ENCODE measurements around the gene ASH1L. TPM values are rescaled to one million over a fixed set of nuclear protein-coding genes. Genes with fewer than 3 reads are reported as not detected.

Gene ASH1L
- total RNA-seq, 6 experiments from 2014 or later = 25.7 to 32.5 (median 26.7) TPM

DNA sequence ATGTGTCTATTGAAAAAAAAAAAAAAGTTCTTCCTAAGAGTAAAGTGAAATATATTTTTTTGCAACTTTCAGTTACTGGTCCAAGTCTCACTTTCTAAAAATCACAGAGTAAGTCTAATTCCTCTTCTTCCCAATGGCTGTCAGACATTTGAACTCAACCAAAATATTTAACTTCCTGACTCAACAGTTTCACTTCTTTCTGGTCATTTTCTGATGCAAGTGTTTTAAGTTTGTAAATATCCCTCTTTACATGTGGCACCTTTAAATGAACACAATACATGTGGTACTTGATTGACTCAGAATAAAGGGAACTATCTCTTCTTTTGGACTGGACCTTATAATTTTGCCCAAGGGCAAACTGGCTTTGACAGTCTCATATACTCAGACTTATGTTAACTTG is 76.7 kb downstream of the ASH1L start:
- H3K27ac Mint-ChIP-seq = no peak overlapping the region
- TF ChIP-seq, protein P1, sequence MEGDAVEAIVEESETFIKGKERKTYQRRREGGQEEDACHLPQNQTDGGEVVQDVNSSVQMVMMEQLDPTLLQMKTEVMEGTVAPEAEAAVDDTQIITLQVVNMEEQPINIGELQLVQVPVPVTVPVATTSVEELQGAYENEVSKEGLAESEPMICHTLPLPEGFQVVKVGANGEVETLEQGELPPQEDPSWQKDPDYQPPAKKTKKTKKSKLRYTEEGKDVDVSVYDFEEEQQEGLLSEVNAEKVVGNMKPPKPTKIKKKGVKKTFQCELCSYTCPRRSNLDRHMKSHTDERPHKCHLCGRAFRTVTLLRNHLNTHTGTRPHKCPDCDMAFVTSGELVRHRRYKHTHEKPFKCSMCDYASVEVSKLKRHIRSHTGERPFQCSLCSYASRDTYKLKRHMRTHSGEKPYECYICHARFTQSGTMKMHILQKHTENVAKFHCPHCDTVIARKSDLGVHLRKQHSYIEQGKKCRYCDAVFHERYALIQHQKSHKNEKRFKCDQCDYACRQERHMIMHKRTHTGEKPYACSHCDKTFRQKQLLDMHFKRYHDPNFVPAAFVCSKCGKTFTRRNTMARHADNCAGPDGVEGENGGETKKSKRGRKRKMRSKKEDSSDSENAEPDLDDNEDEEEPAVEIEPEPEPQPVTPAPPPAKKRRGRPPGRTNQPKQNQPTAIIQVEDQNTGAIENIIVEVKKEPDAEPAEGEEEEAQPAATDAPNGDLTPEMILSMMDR (IDR thresholded peaks at IDR 0.05) = no peak
- H3K4me1 Mint-ChIP-seq (ENCODE audit: low read depth) = peaks cover 6% of the 10 kb centered on the region
- H3K9me3 Mint-ChIP-seq = no peaks in the 10 kb centered on the region
- peaks cover 14% of the 10 kb centered on the region for H3K36me3 Mint-ChIP-seq (ENCODE audit: low read depth)
- peaks cover 2% of the 10 kb centered on the region for H3K27me3 Mint-ChIP-seq (ENCODE audit: insufficient read depth)
- no peak overlapping the region for H3K4me3 Mint-ChIP-seq
- DNase-seq = no peak

DNA sequence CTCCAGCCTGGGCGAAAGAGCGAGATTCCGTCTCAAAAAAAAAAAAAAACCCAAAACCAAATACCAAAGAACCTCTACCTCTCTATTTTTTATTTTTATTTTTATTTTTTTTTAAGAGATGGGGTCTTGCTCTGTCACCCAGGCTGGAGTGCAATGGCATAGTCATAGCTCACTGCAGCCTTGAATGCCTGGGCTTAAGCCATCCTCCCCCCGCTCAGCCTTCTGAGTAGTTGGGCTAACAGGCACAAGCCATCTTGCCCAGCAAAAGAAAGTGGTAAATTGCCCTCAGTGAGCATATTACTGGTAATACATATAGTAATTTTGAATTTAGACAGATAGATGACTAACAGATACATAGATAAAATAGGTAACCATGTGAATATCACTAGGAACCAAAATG is 77.4 kb downstream of the ASH1L start:
- peaks cover 2% of the 10 kb centered on the region for H3K27me3 Mint-ChIP-seq (ENCODE audit: insufficient read depth)
- TF ChIP-seq, protein P1 (IDR thresholded peaks at IDR 0.05) = no peak
- H3K36me3 Mint-ChIP-seq (ENCODE audit: low read depth) = peaks cover 21% of the 10 kb centered on the region
- no peak overlapping the region for H3K4me3 Mint-ChIP-seq
- no peak overlapping the region for H3K27ac Mint-ChIP-seq
- no peaks in the 10 kb centered on the region for H3K9me3 Mint-ChIP-seq
- peaks cover 9% of the 10 kb centered on the region for H3K4me1 Mint-ChIP-seq (ENCODE audit: low read depth)
- DNase-seq = no peak

DNA sequence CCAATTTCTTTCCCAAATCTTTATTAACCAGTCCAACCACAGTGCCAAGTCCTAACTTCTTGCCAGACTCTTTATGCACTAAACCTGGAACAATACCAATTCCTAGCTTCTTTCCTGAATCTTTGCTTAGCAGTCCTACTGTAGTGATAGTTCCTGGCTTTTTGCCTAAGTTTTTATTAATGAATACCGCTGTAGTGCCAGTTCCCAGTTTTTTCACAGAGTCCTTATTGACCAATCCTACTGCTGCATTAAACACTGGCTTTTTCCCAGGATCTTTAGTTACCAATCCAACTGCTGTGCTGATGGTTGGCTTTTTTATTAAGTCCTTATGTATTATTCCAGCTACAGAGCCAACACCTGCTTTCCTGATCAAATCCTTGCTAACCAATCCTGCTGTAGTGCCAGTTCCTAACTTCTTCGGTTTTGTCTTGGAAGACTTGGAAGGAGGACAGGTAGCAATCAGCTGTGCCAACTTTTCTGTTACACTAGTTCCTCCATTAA is 80.8 kb downstream of the ASH1L start:
- no peak overlapping the region for H3K27ac Mint-ChIP-seq
- DNase-seq = no peak

DNA sequence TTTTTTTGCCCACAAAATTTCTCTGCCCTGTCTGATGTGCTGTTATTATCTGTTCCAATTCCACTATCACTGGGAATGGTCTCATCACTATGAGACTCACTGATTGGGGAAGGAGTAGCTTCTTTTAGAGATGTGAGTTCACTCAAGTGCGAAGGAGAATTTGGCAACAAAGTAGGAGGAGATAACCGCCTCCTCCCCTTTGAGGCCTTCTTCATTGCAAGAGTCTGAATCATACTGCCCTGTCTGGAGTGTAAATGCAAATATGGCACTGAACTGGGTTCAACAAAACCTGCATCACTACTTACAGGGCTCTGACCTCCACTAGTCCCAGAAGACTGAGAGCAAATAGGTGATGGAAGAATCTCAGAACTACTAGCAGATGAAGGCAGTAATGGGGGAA is 83.4 kb downstream of the ASH1L start:
- Mint-ChIP-seq H3K36me3 (ENCODE audit: low read depth) (peaks cover 55% of the 10 kb centered on the region), H3K4me1 (ENCODE audit: low read depth) (peaks cover 37% of the 10 kb centered on the region), H3K27ac (peak overlapping the region; percentile 40), H3K9me3 (no peaks in the 10 kb centered on the region; the same call in 1 of the 2 replicates), H3K4me3 (no peak overlapping the region), H3K27me3 (ENCODE audit: insufficient read depth) (peaks cover 4% of the 10 kb centered on the region)
- DNase-seq = peak; percentile 41
- TF ChIP-seq, protein P1 (IDR thresholded peaks at IDR 0.05) = no peak

More for the DNA sequence above, 80.8 kb downstream of the ASH1L start:
- Mint-ChIP-seq H3K4me3 (no peak overlapping the region), H3K36me3 (ENCODE audit: low read depth) (peaks cover 45% of the 10 kb centered on the region), H3K9me3 (no peaks in the 10 kb centered on the region; the same call in 1 of the 2 replicates), H3K27me3 (ENCODE audit: insufficient read depth) (peaks cover 6% of the 10 kb centered on the region), H3K4me1 (ENCODE audit: low read depth) (peaks cover 28% of the 10 kb centered on the region)
- TF ChIP-seq, protein P1 (IDR thresholded peaks at IDR 0.05) = no peak

DNA sequence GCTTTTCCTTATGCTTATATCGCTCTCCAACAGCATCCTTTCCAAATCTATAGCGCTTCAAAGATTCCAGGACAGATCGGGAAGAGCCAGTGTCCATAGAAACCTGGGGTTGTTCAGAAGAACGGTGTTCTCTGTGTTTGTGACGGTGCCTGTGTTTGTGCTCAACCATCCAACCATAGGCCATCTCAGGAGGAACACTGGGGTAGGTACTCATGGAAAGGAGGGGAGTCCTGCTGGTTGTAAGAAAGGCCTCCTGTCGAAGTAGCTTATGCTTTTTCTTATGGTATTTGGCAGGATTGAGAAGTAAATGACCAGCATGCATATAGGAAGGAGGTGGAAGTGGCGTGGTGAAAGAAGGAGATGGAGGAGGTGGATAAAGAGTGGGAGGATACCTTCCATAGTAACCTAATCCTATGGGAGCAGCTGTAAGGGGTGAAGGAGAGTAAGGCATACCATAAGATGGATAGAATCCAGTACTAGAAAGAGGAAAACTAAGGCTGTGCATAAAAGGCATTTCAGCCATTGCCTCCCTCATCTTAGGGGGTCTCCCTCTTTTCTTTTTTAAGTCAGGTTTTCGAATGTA is 84.2 kb downstream of the ASH1L start:
- Mint-ChIP-seq H3K27me3 (ENCODE audit: insufficient read depth) (peaks cover 4% of the 10 kb centered on the region), H3K36me3 (ENCODE audit: low read depth) (peaks cover 55% of the 10 kb centered on the region), H3K27ac (no peak overlapping the region), H3K4me1 (ENCODE audit: low read depth) (peaks cover 37% of the 10 kb centered on the region), H3K9me3 (no peaks in the 10 kb centered on the region; the same call in 1 of the 2 replicates), H3K4me3 (no peak overlapping the region)
- DNase-seq = no peak
- TF ChIP-seq, protein P1 (IDR thresholded peaks at IDR 0.05) = no peak

All from HFFc6 (cell line).